ENCODE results near the gene CCNC.

The CCNC gene

GRCh38 chr6:99522531-99522930 is 45.9 kb downstream of the CCNC start:
- H3K27ac ChIP-seq (ENCODE audit: low read depth, low read length), result no peak overlapping the region

GRCh38 chr6:99521633-99522151 is 46.8 kb downstream of the CCNC start:
- no peaks in the 10 kb centered on the region for H3K4me1 ChIP-seq (ENCODE audit: control insufficient read depth, insufficient read depth, low read length)
- peak overlapping the region; percentile 99 for H3K4me3 ChIP-seq (ENCODE audit: low read depth, low read length)
- peak overlapping the region; percentile 96 for H3K9ac ChIP-seq (ENCODE audit: low read depth, low read length)
- no peaks in the 10 kb centered on the region for H3K9me3 ChIP-seq (ENCODE audit: control insufficient read depth, insufficient read depth, low read length)
- peak overlapping the region; percentile 88 for H3K27ac ChIP-seq (ENCODE audit: low read depth, low read length)
- H3K36me3 ChIP-seq (ENCODE audit: control insufficient read depth, insufficient read depth, low read length), result peaks cover 18% of the 10 kb centered on the region
- no peaks in the 10 kb centered on the region for H3K27me3 ChIP-seq (ENCODE audit: control insufficient read depth, insufficient read depth, low read length)

More at GRCh38 chr6:99522531-99522930, 45.9 kb downstream of the CCNC start:
- Histone ChIP-seq H3K9ac (ENCODE audit: low read depth, low read length) (no peak overlapping the region), H3K9me3 (ENCODE audit: control insufficient read depth, insufficient read depth, low read length) (no peaks in the 10 kb centered on the region), H3K4me1 (ENCODE audit: control insufficient read depth, insufficient read depth, low read length) (no peaks in the 10 kb centered on the region), H3K27me3 (ENCODE audit: control insufficient read depth, insufficient read depth, low read length) (no peaks in the 10 kb centered on the region), H3K36me3 (ENCODE audit: control insufficient read depth, insufficient read depth, low read length) (peaks cover 21% of the 10 kb centered on the region), H3K4me3 (ENCODE audit: low read depth, low read length) (no peak overlapping the region)

GRCh38 chr6:99520855-99521632 is 47.4 kb downstream of the CCNC start:
- no peaks in the 10 kb centered on the region for H3K27me3 ChIP-seq (ENCODE audit: control insufficient read depth, insufficient read depth, low read length)
- H3K9ac ChIP-seq (ENCODE audit: low read depth, low read length), result peak overlapping the region; percentile 96
- peaks cover 11% of the 10 kb centered on the region for H3K36me3 ChIP-seq (ENCODE audit: control insufficient read depth, insufficient read depth, low read length)
- peak overlapping the region; percentile 99 for H3K4me3 ChIP-seq (ENCODE audit: low read depth, low read length)
- H3K9me3 ChIP-seq (ENCODE audit: control insufficient read depth, insufficient read depth, low read length), result no peaks in the 10 kb centered on the region
- H3K4me1 ChIP-seq (ENCODE audit: control insufficient read depth, insufficient read depth, low read length), result peaks cover 5% of the 10 kb centered on the region; the same call in 1 of the 2 replicates
- H3K27ac ChIP-seq (ENCODE audit: low read depth, low read length), result peak overlapping the region; percentile 88

- H3K27me3 ChIP-seq (ENCODE audit: control insufficient read depth, insufficient read depth, low read length), result no peaks in the 10 kb centered on the region
- no peak overlapping the region for H3K27ac ChIP-seq (ENCODE audit: low read depth, low read length)
- no peaks in the 10 kb centered on the region for H3K9me3 ChIP-seq (ENCODE audit: control insufficient read depth, insufficient read depth, low read length)
- no peak overlapping the region for H3K4me3 ChIP-seq (ENCODE audit: low read depth, low read length)
- peaks cover 5% of the 10 kb centered on the region; the same call in 1 of the 2 replicates for H3K4me1 ChIP-seq (ENCODE audit: control insufficient read depth, insufficient read depth, low read length)
- peaks cover 2% of the 10 kb centered on the region; the same call in 1 of the 2 replicates for H3K36me3 ChIP-seq (ENCODE audit: control insufficient read depth, insufficient read depth, low read length)
- H3K9ac ChIP-seq (ENCODE audit: low read depth, low read length), result no peak overlapping the region
Observed at GRCh38 chr6:99519446-99519845, 49.0 kb downstream of the CCNC start.

- no peak overlapping the region for H3K27ac ChIP-seq (ENCODE audit: low read depth, low read length)
- H3K36me3 ChIP-seq (ENCODE audit: control insufficient read depth, insufficient read depth, low read length), result peaks cover 13% of the 10 kb centered on the region
- H3K4me1 ChIP-seq (ENCODE audit: control insufficient read depth, insufficient read depth, low read length), result peaks cover 15% of the 10 kb centered on the region
- H3K4me3 ChIP-seq (ENCODE audit: low read depth, low read length), result peak overlapping the region; percentile 90
- H3K27me3 ChIP-seq (ENCODE audit: control insufficient read depth, insufficient read depth, low read length), result no peaks in the 10 kb centered on the region
- H3K9ac ChIP-seq (ENCODE audit: low read depth, low read length), result peak overlapping the region; percentile 88
- H3K9me3 ChIP-seq (ENCODE audit: control insufficient read depth, insufficient read depth, low read length), result no peaks in the 10 kb centered on the region
Observed at GRCh38 chr6:99514089-99514488, 54.4 kb downstream of the CCNC start.

GRCh38 chr6:99512033-99512432 is 56.4 kb downstream of the CCNC start:
- Histone ChIP-seq H3K4me3 (ENCODE audit: low read depth, low read length) (no peak overlapping the region), H3K27ac (ENCODE audit: low read depth, low read length) (no peak overlapping the region), H3K36me3 (ENCODE audit: control insufficient read depth, insufficient read depth, low read length) (peaks cover 32% of the 10 kb centered on the region), H3K9ac (ENCODE audit: low read depth, low read length) (no peak overlapping the region), H3K9me3 (ENCODE audit: control insufficient read depth, insufficient read depth, low read length) (no peaks in the 10 kb centered on the region), H3K27me3 (ENCODE audit: control insufficient read depth, insufficient read depth, low read length) (no peaks in the 10 kb centered on the region), H3K4me1 (ENCODE audit: control insufficient read depth, insufficient read depth, low read length) (peaks cover 15% of the 10 kb centered on the region)

- Histone ChIP-seq H3K27ac (ENCODE audit: low read depth, low read length) (no peak overlapping the region), H3K9ac (ENCODE audit: low read depth, low read length) (no peak overlapping the region), H3K36me3 (ENCODE audit: control insufficient read depth, insufficient read depth, low read length) (peaks cover 75% of the 10 kb centered on the region), H3K9me3 (ENCODE audit: control insufficient read depth, insufficient read depth, low read length) (no peaks in the 10 kb centered on the region), H3K27me3 (ENCODE audit: control insufficient read depth, insufficient read depth, low read length) (no peaks in the 10 kb centered on the region), H3K4me3 (ENCODE audit: low read depth, low read length) (no peak overlapping the region), H3K4me1 (ENCODE audit: control insufficient read depth, insufficient read depth, low read length) (peaks cover under 1% of the 10 kb centered on the region; the same call in 1 of the 2 replicates)
Observed at GRCh38 chr6:99507648-99508047, 60.8 kb downstream of the CCNC start.

GRCh38 chr6:99501762-99502161 is 66.7 kb downstream of the CCNC start:
- Histone ChIP-seq H3K36me3 (ENCODE audit: control insufficient read depth, insufficient read depth, low read length) (peaks cover 93% of the 10 kb centered on the region), H3K27me3 (ENCODE audit: control insufficient read depth, insufficient read depth, low read length) (no peaks in the 10 kb centered on the region), H3K4me3 (ENCODE audit: low read depth, low read length) (no peak overlapping the region), H3K9me3 (ENCODE audit: control insufficient read depth, insufficient read depth, low read length) (no peaks in the 10 kb centered on the region), H3K27ac (ENCODE audit: low read depth, low read length) (no peak overlapping the region), H3K9ac (ENCODE audit: low read depth, low read length) (no peak overlapping the region), H3K4me1 (ENCODE audit: control insufficient read depth, insufficient read depth, low read length) (no peaks in the 10 kb centered on the region)

GRCh38 chr6:99498421-99498820 is 70.0 kb downstream of the CCNC start:
- no peaks in the 10 kb centered on the region for H3K4me1 ChIP-seq (ENCODE audit: control insufficient read depth, insufficient read depth, low read length)
- no peaks in the 10 kb centered on the region for H3K27me3 ChIP-seq (ENCODE audit: control insufficient read depth, insufficient read depth, low read length)
- H3K36me3 ChIP-seq (ENCODE audit: control insufficient read depth, insufficient read depth, low read length), result peaks cover 86% of the 10 kb centered on the region
- no peak overlapping the region for H3K9ac ChIP-seq (ENCODE audit: low read depth, low read length)
- H3K27ac ChIP-seq (ENCODE audit: low read depth, low read length), result no peak overlapping the region
- no peaks in the 10 kb centered on the region for H3K9me3 ChIP-seq (ENCODE audit: control insufficient read depth, insufficient read depth, low read length)
- no peak overlapping the region for H3K4me3 ChIP-seq (ENCODE audit: low read depth, low read length)

- no peak overlapping the region for H3K27ac ChIP-seq (ENCODE audit: low read depth, low read length)
- no peaks in the 10 kb centered on the region for H3K9me3 ChIP-seq (ENCODE audit: control insufficient read depth, insufficient read depth, low read length)
- H3K27me3 ChIP-seq (ENCODE audit: control insufficient read depth, insufficient read depth, low read length), result no peaks in the 10 kb centered on the region
- no peak overlapping the region for H3K4me3 ChIP-seq (ENCODE audit: low read depth, low read length)
- H3K9ac ChIP-seq (ENCODE audit: low read depth, low read length), result no peak overlapping the region
- H3K4me1 ChIP-seq (ENCODE audit: control insufficient read depth, insufficient read depth, low read length), result no peaks in the 10 kb centered on the region
- H3K36me3 ChIP-seq (ENCODE audit: control insufficient read depth, insufficient read depth, low read length), result peaks cover 59% of the 10 kb centered on the region
Observed at GRCh38 chr6:99495466-99495865, 73.0 kb downstream of the CCNC start.
